ENCODE results near the gene C9orf43.

C9orf43 gene

DNA sequence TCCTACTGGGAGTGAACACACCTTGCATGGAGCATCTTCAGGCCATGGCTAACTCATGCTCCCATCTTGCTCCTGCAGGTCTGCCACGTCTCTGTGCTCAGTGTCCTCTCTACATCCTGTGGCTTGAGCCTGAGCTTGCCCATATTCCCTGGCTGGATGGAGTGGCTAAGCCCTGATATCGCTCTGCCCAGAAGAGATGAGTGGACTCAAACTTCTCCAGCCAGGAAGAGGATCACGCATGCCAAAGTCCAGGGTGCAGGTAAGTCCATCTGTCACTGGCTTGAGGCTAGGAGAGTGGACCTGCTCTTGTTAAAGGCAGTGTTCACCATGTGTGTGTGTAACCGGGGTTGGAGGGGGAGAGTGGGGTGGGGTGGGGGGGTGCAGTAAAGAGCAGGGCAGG is 51.4 kb downstream of the C9orf43 start:
- H3K36me3 ChIP-seq (ENCODE audit: insufficient read depth, low read length), result no peaks in the 10 kb centered on the region
- no peaks in the 10 kb centered on the region for H3K4me1 ChIP-seq (ENCODE audit: control insufficient read depth, insufficient read depth, low read length)
- no peak overlapping the region for H3K9ac ChIP-seq (ENCODE audit: low read depth, low read length)
- peaks cover 43% of the 10 kb centered on the region for H3K27me3 ChIP-seq (ENCODE audit: control insufficient read depth, insufficient read depth, low read length)
- no peak overlapping the region for H3K4me2 ChIP-seq (ENCODE audit: low read length)
- H3K4me3 ChIP-seq (ENCODE audit: low read length), result no peak overlapping the region
- H3K9me3 ChIP-seq (replicated peaks; ENCODE audit: low read length), result no peaks in the 10 kb centered on the region

DNA sequence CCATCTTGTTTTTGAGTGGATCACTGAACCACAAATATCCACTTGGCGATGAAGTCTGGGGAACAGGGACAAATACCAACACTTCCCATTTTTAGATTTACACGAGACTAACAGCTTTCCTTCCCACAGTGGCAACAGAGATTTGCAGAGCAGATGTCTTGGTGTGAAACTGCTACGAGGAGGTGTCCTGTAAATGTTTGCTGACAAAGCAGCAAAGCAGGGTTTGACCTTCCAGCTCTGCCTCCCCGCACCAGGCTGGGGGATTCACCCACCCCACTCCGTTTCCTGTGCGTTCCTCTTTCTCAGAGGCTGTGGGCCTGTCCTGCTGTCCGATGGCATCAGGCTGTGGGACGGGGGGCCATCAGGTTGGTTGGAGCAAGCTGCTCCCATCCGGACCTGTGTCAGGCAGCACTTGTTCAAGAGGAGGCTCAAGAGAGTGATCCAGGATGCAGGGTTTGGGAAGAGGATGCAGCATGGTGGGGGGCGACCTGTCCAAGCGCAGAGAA is 52.3 kb downstream of the C9orf43 start:
- Histone ChIP-seq H3K4me2 (ENCODE audit: low read length) (no peak overlapping the region), H3K27me3 (ENCODE audit: control insufficient read depth, insufficient read depth, low read length) (peaks cover 43% of the 10 kb centered on the region), H3K4me3 (ENCODE audit: low read length) (no peak overlapping the region), H3K36me3 (ENCODE audit: insufficient read depth, low read length) (no peaks in the 10 kb centered on the region), H3K9ac (ENCODE audit: low read depth, low read length) (no peak overlapping the region), H3K4me1 (ENCODE audit: control insufficient read depth, insufficient read depth, low read length) (no peaks in the 10 kb centered on the region), H3K9me3 (replicated peaks; ENCODE audit: low read length) (no peaks in the 10 kb centered on the region)

DNA sequence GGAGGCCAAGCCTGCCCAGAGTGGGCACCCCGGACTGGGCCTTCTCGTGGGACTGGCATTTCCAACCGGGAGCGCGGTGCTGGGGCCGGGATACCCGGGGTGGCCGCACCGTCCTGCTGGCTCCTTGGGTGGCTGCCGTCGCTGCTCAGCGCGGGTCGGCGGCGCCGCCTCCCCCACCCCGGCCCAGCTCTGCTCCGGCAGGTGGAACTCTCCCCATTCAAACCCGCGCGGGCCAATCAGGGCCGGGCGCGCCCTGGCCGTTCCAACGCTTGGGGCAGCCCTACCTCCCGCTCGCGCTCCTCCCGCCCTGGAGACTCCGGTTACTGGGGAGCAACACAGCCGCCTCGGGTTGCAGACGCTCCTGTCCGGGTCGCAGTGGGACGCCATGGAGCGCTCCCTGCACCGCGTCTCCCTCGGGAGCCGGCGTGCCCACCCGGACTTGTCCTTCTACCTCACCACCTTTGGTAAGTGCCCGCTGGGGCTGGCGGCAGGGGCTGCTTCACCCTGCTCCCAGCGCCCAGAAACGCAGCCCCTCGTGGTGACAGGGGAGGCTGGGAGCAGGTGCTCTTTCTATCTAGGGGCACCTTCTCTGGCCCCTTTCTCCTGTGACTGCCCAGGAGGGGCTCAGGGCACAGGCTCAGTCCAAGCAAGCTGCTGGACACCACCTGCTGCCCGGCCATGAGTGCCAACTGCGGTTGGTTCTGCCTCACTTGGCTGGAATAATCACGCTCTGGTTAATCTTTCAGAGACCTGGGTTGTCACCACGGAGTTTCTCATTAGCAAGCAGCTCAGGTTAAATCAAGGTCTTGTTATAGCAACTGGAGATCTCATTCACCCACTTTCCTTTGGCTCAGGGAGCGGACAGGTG is 53.1 kb downstream of the C9orf43 start, which contains the start of gene RGS3:
Gene RGS3 (plus strand): TSS at position 310 of the 868 bp plus-strand sequence. CDS start 76 bp downstream, at position 386.
- H3K9me3 ChIP-seq (replicated peaks; ENCODE audit: low read length), result no peaks in the 10 kb centered on the region
- H3K36me3 ChIP-seq (ENCODE audit: insufficient read depth, low read length), result no peaks in the 10 kb centered on the region
- H3K4me1 ChIP-seq (ENCODE audit: control insufficient read depth, insufficient read depth, low read length), result no peaks in the 10 kb centered on the region
- H3K4me2 ChIP-seq (ENCODE audit: low read length), result peak within 1 kb of the TSS; percentile 66
- H3K27me3 ChIP-seq (ENCODE audit: control insufficient read depth, insufficient read depth, low read length), result peaks cover 43% of the 10 kb centered on the region
- no peak within 1 kb of the TSS for H3K9ac ChIP-seq (ENCODE audit: low read depth, low read length)
- H3K4me3 ChIP-seq (ENCODE audit: low read length), result peak within 1 kb of the TSS; percentile 52

DNA sequence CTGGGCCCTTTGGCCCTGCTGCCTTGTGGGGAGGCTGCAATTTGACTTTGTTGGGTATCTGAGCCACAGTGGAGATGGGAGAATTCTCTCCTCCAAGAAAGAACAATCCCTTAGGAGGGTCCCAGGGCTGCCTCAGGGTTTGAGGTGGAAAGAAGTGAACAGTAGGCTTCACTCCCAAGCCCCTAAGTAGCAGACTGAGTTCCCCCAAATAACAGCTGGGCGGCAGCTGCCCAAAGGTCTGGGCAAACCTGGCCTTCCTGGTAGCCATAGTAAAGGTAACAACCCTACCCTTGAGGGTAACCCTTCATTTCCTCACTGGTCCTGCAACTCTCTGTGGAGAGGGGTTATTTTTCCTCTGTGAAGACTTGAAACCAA is 53.7 kb downstream of the C9orf43 start:
- Histone ChIP-seq H3K4me1 (ENCODE audit: control insufficient read depth, insufficient read depth, low read length) (no peaks in the 10 kb centered on the region), H3K36me3 (ENCODE audit: insufficient read depth, low read length) (no peaks in the 10 kb centered on the region), H3K4me2 (ENCODE audit: low read length) (no peak overlapping the region), H3K27me3 (ENCODE audit: control insufficient read depth, insufficient read depth, low read length) (peaks cover 43% of the 10 kb centered on the region), H3K9me3 (replicated peaks; ENCODE audit: low read length) (no peaks in the 10 kb centered on the region), H3K4me3 (ENCODE audit: low read length) (no peak overlapping the region), H3K9ac (ENCODE audit: low read depth, low read length) (no peak overlapping the region)

DNA sequence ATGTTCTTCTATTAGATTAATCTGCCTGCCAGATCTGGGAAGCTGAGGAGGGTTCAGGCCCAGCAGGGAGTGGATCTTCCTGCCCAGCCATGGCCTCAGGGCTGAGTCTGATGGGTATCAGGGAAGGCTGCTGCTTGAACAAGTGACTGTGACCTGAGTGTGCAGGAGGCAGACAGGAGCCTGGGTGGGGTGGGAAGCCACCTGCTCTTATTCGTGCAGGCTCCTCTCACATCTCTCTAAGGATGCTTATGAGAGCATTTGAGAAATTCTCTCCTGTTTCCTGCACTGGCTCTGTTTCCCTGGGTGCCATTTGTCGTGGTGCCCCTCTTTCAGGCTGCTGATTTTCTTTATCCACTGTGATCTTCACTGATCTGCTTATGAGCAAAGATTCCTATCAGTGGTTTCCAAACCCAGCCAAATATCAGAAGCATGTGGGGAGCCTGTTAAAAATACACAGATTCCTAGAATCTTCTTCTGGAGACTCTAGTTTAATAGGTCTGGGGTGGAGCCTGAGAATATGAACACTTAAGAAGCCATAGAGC is 55.1 kb downstream of the C9orf43 start:
- Histone ChIP-seq H3K27me3 (ENCODE audit: control insufficient read depth, insufficient read depth, low read length) (peaks cover 43% of the 10 kb centered on the region), H3K4me1 (ENCODE audit: control insufficient read depth, insufficient read depth, low read length) (no peaks in the 10 kb centered on the region), H3K4me3 (ENCODE audit: low read length) (no peak overlapping the region), H3K4me2 (ENCODE audit: low read length) (no peak overlapping the region), H3K36me3 (ENCODE audit: insufficient read depth, low read length) (no peaks in the 10 kb centered on the region), H3K9ac (ENCODE audit: low read depth, low read length) (no peak overlapping the region), H3K9me3 (replicated peaks; ENCODE audit: low read length) (no peaks in the 10 kb centered on the region)

DNA sequence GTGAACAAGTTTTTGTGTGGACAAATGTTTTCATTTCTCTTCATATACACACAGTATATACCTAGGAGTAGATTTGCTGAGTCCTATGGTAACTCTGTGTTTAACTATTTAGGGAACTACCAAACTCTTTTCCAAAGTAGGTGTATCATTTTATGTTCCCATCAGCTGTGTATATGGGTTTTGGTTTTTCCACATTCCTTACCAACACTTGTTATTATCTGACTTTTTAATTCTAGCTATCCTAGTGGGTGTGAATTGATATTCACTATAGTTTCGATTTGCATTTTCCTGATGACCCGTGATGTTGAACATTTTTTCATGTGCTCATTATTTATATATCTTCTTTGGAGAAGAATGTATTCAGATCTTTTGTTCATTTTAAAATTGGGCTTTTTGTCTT is 56.6 kb downstream of the C9orf43 start:
- Histone ChIP-seq H3K4me2 (ENCODE audit: low read length) (no peak overlapping the region), H3K36me3 (ENCODE audit: insufficient read depth, low read length) (no peaks in the 10 kb centered on the region), H3K9ac (ENCODE audit: low read depth, low read length) (no peak overlapping the region), H3K27me3 (ENCODE audit: control insufficient read depth, insufficient read depth, low read length) (peaks cover 38% of the 10 kb centered on the region), H3K4me1 (ENCODE audit: control insufficient read depth, insufficient read depth, low read length) (no peaks in the 10 kb centered on the region), H3K9me3 (replicated peaks; ENCODE audit: low read length) (no peaks in the 10 kb centered on the region), H3K4me3 (ENCODE audit: low read length) (no peak overlapping the region)

DNA sequence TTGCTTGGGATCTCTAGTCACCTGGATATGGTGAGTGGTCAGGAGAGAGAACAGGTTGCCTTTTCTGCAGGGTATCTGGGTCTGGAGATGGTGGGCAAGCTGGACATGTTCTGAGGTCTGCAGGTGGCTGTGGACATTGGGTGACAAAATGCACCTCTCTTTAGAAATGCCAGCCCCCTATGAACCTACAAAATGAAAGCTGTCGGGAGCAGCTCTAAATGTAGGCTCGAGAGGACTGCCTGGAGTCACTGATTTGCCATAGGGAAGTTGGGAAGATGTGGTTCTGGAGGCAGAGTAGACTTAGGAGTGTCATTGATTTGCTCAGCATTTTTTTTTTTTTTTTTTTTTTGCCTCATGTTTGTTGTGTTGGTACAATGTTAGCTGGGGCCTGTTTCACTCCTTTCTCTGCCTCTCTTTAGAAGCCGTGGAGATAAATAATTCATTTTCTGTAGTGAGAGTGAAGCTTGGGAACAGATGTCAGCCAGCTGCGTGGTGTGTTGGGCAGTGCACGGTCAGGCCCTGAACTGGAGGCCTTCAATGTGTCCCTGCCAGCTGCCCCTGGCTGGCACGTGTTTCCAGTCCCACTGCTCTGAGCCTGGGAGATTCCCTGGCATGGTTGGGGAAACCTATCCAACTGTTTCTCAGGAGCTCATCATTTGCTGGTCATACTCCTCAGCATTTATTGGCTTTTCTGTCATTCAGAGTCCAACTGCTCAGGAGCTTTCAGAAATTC is 58.3 kb downstream of the C9orf43 start:
- H3K4me3 ChIP-seq (ENCODE audit: low read length), result no peak overlapping the region

DNA sequence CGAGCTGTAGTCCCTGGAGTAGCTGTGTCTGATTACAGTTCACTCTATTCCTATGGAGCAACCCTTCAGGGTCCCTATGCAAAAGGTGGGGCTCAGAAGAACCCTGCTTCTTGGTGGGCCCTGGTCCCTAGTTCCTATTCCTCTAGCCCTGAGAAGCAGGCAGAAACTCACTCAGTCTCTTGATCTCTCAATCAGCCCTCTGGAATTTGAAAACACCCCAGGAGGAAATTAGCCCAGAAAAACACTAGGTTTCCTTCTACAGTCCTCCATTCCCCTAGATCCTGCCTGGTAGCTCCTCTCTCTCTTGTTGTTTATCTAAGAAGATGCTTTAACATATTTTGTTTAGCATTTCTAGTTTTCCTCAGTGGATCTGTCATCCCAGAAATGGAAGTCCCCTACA is 60.6 kb downstream of the C9orf43 start:
- peaks cover 8% of the 10 kb centered on the region for H3K27me3 ChIP-seq (ENCODE audit: control insufficient read depth, insufficient read depth, low read length)
- no peak overlapping the region for H3K4me3 ChIP-seq (ENCODE audit: low read length)

More for the DNA sequence above, 58.3 kb downstream of the C9orf43 start:
- no peak overlapping the region for H3K9ac ChIP-seq (ENCODE audit: low read depth, low read length)
- no peaks in the 10 kb centered on the region for H3K9me3 ChIP-seq (replicated peaks; ENCODE audit: low read length)
- no peaks in the 10 kb centered on the region for H3K36me3 ChIP-seq (ENCODE audit: insufficient read depth, low read length)
- H3K4me2 ChIP-seq (ENCODE audit: low read length), result no peak overlapping the region
- H3K4me1 ChIP-seq (ENCODE audit: control insufficient read depth, insufficient read depth, low read length), result no peaks in the 10 kb centered on the region
- H3K27me3 ChIP-seq (ENCODE audit: control insufficient read depth, insufficient read depth, low read length), result peaks cover 22% of the 10 kb centered on the region

DNA sequence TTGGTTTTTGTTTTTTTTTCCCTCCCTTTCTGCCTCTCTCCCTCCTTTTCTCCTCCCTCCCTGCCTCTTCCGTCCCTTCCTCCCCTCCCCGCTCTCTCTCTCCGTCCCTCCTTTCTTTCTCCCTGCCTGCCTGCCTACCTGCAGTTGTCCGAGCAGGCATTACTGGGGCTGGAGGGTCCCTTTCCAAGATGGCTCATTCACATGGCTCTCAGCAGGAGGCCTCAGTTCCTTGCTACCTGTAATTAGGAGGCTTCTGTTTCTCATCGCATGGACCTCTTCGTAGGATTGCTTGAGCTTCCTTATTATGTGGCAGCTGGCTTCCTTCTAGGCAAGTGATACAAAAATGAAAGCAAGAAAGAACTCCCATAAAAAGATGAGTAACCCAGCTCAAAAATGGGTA is 61.0 kb downstream of the C9orf43 start:
- Histone ChIP-seq H3K4me3 (ENCODE audit: low read length) (no peak overlapping the region), H3K4me1 (ENCODE audit: control insufficient read depth, insufficient read depth, low read length) (no peaks in the 10 kb centered on the region), H3K9ac (ENCODE audit: low read depth, low read length) (no peak overlapping the region), H3K36me3 (ENCODE audit: insufficient read depth, low read length) (no peaks in the 10 kb centered on the region), H3K9me3 (replicated peaks; ENCODE audit: low read length) (no peaks in the 10 kb centered on the region), H3K27me3 (ENCODE audit: control insufficient read depth, insufficient read depth, low read length) (peaks cover 8% of the 10 kb centered on the region), H3K4me2 (ENCODE audit: low read length) (no peak overlapping the region)

More for the DNA sequence above, 60.6 kb downstream of the C9orf43 start:
- Histone ChIP-seq H3K36me3 (ENCODE audit: insufficient read depth, low read length) (no peaks in the 10 kb centered on the region), H3K4me2 (ENCODE audit: low read length) (no peak overlapping the region), H3K4me1 (ENCODE audit: control insufficient read depth, insufficient read depth, low read length) (no peaks in the 10 kb centered on the region), H3K9me3 (replicated peaks; ENCODE audit: low read length) (no peaks in the 10 kb centered on the region), H3K9ac (ENCODE audit: low read depth, low read length) (no peak overlapping the region)

DNA sequence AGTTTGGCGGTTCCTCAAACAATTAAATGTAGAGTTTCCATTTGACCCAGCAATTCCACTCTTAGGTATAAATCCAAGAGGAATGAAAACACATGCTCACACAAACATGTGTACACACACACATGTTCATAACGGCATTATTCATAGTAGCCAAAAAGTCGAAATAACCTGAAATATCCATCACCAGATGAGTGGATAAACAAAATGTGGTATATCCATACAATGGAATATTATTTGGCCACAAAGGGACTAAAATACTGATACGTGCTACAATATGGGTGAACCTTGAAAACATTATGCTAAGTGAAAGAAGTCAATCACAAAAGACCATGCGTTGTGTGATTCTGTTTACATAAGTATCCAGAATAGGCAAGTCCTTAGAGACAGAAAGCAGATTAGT is 61.7 kb downstream of the C9orf43 start:
- Histone ChIP-seq H3K36me3 (ENCODE audit: insufficient read depth, low read length) (no peaks in the 10 kb centered on the region), H3K9me3 (replicated peaks; ENCODE audit: low read length) (no peaks in the 10 kb centered on the region), H3K9ac (ENCODE audit: low read depth, low read length) (no peak overlapping the region), H3K27me3 (ENCODE audit: control insufficient read depth, insufficient read depth, low read length) (peaks cover 12% of the 10 kb centered on the region), H3K4me2 (ENCODE audit: low read length) (no peak overlapping the region), H3K4me1 (ENCODE audit: control insufficient read depth, insufficient read depth, low read length) (no peaks in the 10 kb centered on the region), H3K4me3 (ENCODE audit: low read length) (no peak overlapping the region)

DNA sequence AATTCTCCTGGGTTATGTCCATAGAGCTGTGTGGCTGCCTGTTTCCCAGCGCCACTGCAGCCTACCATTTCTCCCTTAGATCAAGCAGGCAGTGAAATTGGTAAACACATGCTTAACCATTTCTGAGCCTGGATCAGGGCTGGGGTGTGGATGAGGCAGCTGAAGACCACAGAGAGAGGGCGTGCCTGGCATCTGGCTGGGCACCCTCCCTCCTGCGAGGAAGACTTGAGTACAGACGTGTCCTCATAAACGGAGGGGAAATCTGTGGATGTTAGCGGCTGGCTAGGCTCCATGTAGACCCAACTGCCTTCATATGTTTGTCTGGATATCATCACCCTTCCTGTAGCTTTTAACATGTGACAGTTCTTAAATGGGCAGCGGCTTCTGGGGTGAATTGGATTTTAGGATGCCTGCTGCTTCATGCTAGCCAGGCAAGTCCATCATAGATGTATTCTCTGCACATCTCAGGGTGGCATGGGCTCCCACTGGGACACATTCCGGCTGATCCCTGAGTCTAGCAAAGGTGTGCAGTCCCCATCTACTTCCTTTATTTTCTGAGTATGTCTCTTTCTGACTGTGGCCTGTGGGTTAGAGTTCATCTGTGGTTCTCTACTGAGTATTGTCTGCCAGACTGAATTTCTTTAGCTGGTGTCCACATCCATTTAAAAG is 63.9 kb downstream of the C9orf43 start:
- H3K4me3 ChIP-seq (ENCODE audit: low read length), result no peak overlapping the region
- H3K27me3 ChIP-seq (ENCODE audit: control insufficient read depth, insufficient read depth, low read length), result peaks cover 14% of the 10 kb centered on the region
- H3K9ac ChIP-seq (ENCODE audit: low read depth, low read length), result no peak overlapping the region
- H3K4me2 ChIP-seq (ENCODE audit: low read length), result no peak overlapping the region
- no peaks in the 10 kb centered on the region for H3K4me1 ChIP-seq (ENCODE audit: control insufficient read depth, insufficient read depth, low read length)
- H3K36me3 ChIP-seq (ENCODE audit: insufficient read depth, low read length), result no peaks in the 10 kb centered on the region
- H3K9me3 ChIP-seq (replicated peaks; ENCODE audit: low read length), result no peaks in the 10 kb centered on the region
